B cell (primary cell): Measurements from ENCODE around the gene CFAP251. TPM values are rescaled to one million over a fixed set of nuclear protein-coding genes. Genes with fewer than 3 reads are reported as not detected.

Experiments used
- ATAC-seq: fragments of 200-7000 bp; cut with Tn5 transposase; one replicate; pipeline ENCODE4 v1.10.0; 2021; ENCODE audit warnings: low read depth, mild to moderate bottlenecking, moderate number of reproducible peaks, moderate library complexity
- CTCF ChIA-PET: fragments of 350-600 bp; sonication (Branson Sonifier 250); formaldehyde crosslinking; loops from one replicate; lab custom pipeline; 2021; ENCODE audit warnings: antibody characterized with exemption, inconsistent platforms; lab: Charles Lee
- POLR2A ChIA-PET: fragments of 350-600 bp; sonication (Branson Sonifier 250); formaldehyde crosslinking; loops from one replicate; lab custom pipeline; 2021; ENCODE audit warnings: antibody characterized with exemption; lab: Charles Lee
- DNase-seq: peaks from one replicate; pipeline ENCODE4 v3.0.0; 2013
- H2AFZ ChIP-seq: 2 replicates; pipeline ENCODE4 v1.6.1; 2012; ENCODE audit warnings: mild to moderate bottlenecking, low read depth, low read length; ENCODE audit not compliant: insufficient read depth, poor library complexity, severe bottlenecking
- H3K27ac ChIP-seq, 2 donors: 1 replicate in 1 of 2; 2 replicates in 1 of 2; pipeline ENCODE4 v1.5.1; 2012 to 2013; ENCODE audit warnings: low read length in 2 of 2, mild to moderate bottlenecking in 2 of 2, moderate library complexity in 1 of 2
- H3K27me3 ChIP-seq, 4 experiments: fragments of 200-600 bp in 1 of 4; sonication (generic) in 1 of 4; replicated peaks in 1 of 4; 1 replicate in 2 of 4; 2 replicates in 2 of 4; pipeline versions ENCODE4 v1.6.1 to v1.7.0; 2013 to 2016; ENCODE audit warnings: low read length in 3 of 4, mild to moderate bottlenecking in 2 of 4, mixed read lengths in 1 of 4, moderate library complexity in 1 of 4; ENCODE audit not compliant: insufficient read depth in 4 of 4, control insufficient read depth in 3 of 4; ENCODE audit errors: control extremely low read depth in 1 of 4
- H3K36me3 ChIP-seq, 2 experiments: replicated peaks in 1 of 2; 1 replicate in 1 of 2; 2 replicates in 1 of 2; pipeline versions ENCODE4 v1.6.1 to v1.7.1; 2013; ENCODE audit warnings: low read length in 1 of 2; ENCODE audit not compliant: insufficient read depth in 2 of 2, control insufficient read depth in 1 of 2; ENCODE audit errors: control extremely low read depth in 1 of 2, extremely low read depth in 1 of 2
- H3K4me1 ChIP-seq, 2 donors: fragments of 200-600 bp in 1 of 2; sonication (generic) in 1 of 2; 1 replicate in 1 of 2; 2 replicates in 1 of 2; pipeline versions ENCODE4 v1.5.1 to v1.6.1; 2013 to 2017; ENCODE audit warnings: low read length in 2 of 2; ENCODE audit not compliant: control insufficient read depth in 2 of 2, insufficient read depth in 2 of 2
- H3K4me2 ChIP-seq: replicated peaks from 2 replicates; pipeline ENCODE3; 2012; ENCODE audit warnings: mild to moderate bottlenecking, low read depth, low read length; ENCODE audit not compliant: poor library complexity, severe bottlenecking
- H3K4me3 ChIP-seq, 5 experiments: fragments of 200-600 bp in 1 of 5; sonication (generic) in 1 of 5; 1 replicate in 3 of 5; 2 replicates in 2 of 5; pipeline versions ENCODE4 v1.5.1 to v1.7.0; 2011 to 2016; ENCODE audit warnings: low read length in 4 of 5, mild to moderate bottlenecking in 4 of 5, low read depth in 2 of 5, control low read depth in 1 of 5, moderate library complexity in 1 of 5; ENCODE audit not compliant: insufficient read depth in 1 of 5; ENCODE audit errors: control extremely low read depth in 1 of 5, extremely low read depth in 1 of 5
- H3K79me2 ChIP-seq: fragments of 200-600 bp; sonication (generic); one replicate; pipeline ENCODE4 v1.6.0; 2016; ENCODE audit warnings: low read length; ENCODE audit not compliant: control insufficient read depth, insufficient read depth
- H3K9ac ChIP-seq: fragments of 200-600 bp; sonication (generic); 2 replicates; pipeline ENCODE4 v1.6.1; 2017; ENCODE audit warnings: mild to moderate bottlenecking, low read length, moderate library complexity
- H3K9me3 ChIP-seq, 3 donors: one replicate each; pipeline versions ENCODE4 v1.6.1 to v1.7.1; 2013; ENCODE audit warnings: low read length in 2 of 3; ENCODE audit not compliant: control insufficient read depth in 2 of 3, insufficient read depth in 1 of 3; ENCODE audit errors: control extremely low read depth in 1 of 3
- H4K20me1 ChIP-seq: 2 replicates; pipeline ENCODE4 v1.6.0; 2012; ENCODE audit warnings: mild to moderate bottlenecking, low read length; ENCODE audit not compliant: insufficient read depth, control insufficient read depth, poor library complexity, severe bottlenecking
- H3K27ac Mint-ChIP-seq: one replicate; pipeline ENCODE4 v1.8.0; 2021; ENCODE audit warnings: mixed read lengths
- H3K27me3 Mint-ChIP-seq: one replicate; pipeline ENCODE4 v1.8.0; 2021; ENCODE audit warnings: mixed read lengths
- H3K4me1 Mint-ChIP-seq: one replicate; pipeline ENCODE4 v1.8.0; 2021; ENCODE audit warnings: mixed read lengths
- H3K4me3 Mint-ChIP-seq: one replicate; pipeline ENCODE4 v1.8.0; 2021; ENCODE audit warnings: mixed read lengths
- H3K9me3 Mint-ChIP-seq: one replicate; pipeline ENCODE4 v1.8.0; 2022; ENCODE audit warnings: mixed read lengths; ENCODE audit not compliant: insufficient read depth
- CTCF ChIP-seq: fragments of 200-600 bp; IDR thresholded peaks from one replicate; pipeline ENCODE4 v1.8.0; 2022; ENCODE audit warnings: antibody characterized with exemption, mild to moderate bottlenecking
- EZH2 ChIP-seq: IDR thresholded peaks from 2 replicates; pipeline ENCODE4 v1.6.1; 2012; ENCODE audit warnings: borderline replicate concordance, low read depth, mild to moderate bottlenecking, moderate library complexity, low read length; ENCODE audit not compliant: insufficient read depth, poor library complexity, severe bottlenecking
- WGBS: methylation state at CpG from one replicate; pipeline ENCODE4 v1.1.5; 2013; ENCODE audit warnings: missing lambda C conversion rate; ENCODE audit not compliant: insufficient coverage; 5-methylcytosine and 5-hydroxymethylcytosine counted together
- intact Hi-C: fragments of 100-400 bp; cut with micrococcal nuclease; formaldehyde crosslinking; loops from one replicate; pipeline ENCODE4 v1.10.0; 2022
- polyA plus RNA-seq: library from polyadenylated mRNA; depleted of rRNA; stranded (reverse); fragments of >200 nt; gene quantifications from 2 replicates; pipeline ENCODE4 v1.2.3, GENCODE V29; 2012
- total RNA-seq, 2 donors: library from RNA; stranded (reverse); fragments of 120-200 nt in 1 of 2; gene quantifications; 1 replicate in 1 of 2; 2 replicates in 1 of 2; pipeline versions ENCODE4 v1.2.3 to v1.2.4, GENCODE V29; 2013 to 2022

CFAP251 gene
- total and polyA plus RNA-seq, 2 donors (not counting 1 experiment from before 2014, with no cell fraction given), result 0.22 to 1.6 TPM

GRCh38 chr12:122050706-122051105 lies 132.3 kb downstream of the CFAP251 start:
- peaks cover 0 to 4% of the 10 kb centered on the region in 2 donors for H3K4me1 ChIP-seq
- POLR2A ChIA-PET, result interaction anchor here (0.8 kb wide), 1 partner anchor 71 kb away, joined by 3 read pairs; no protein-coding TSS in a partner anchor
- CTCF ChIA-PET, result interaction anchor here (0.6 to 2.5 kb wide), 5 partner anchors 13 to 140 kb away, joined by 4 to 35 read pairs (median 4); no protein-coding TSS in a partner anchor
- no peaks in the 10 kb centered on the region for H3K9me3 Mint-ChIP-seq
- H3K4me3 Mint-ChIP-seq, result no peak overlapping the region
- no peaks in the 10 kb centered on the region for H3K9me3 ChIP-seq
- H3K9ac ChIP-seq, result no peak overlapping the region
- ATAC-seq (no peak), DNase-seq (no peak)
- WGBS, result 97% methylated on average over 19 of the region's 20 CpGs
- peaks cover 0 to 44% of the 10 kb centered on the region in 2 experiments for H3K36me3 ChIP-seq
- H3K27ac ChIP-seq, result no peak overlapping the region
- H3K4me1 Mint-ChIP-seq, result peaks cover 1% of the 10 kb centered on the region
- intact Hi-C loops, result no loop called here
- H3K27ac Mint-ChIP-seq, result peak overlapping the region; percentile 32
- H3K27me3 ChIP-seq, result no peaks in the 10 kb centered on the region
- TF ChIP-seq CTCF (no peak), EZH2 (no peak)
- H3K4me2 ChIP-seq, result no peak overlapping the region
- H3K79me2 ChIP-seq, result peaks cover 8% of the 10 kb centered on the region
- H2AFZ ChIP-seq, result no peak overlapping the region
- H4K20me1 ChIP-seq, result peaks cover 33% of the 10 kb centered on the region
- no peaks in the 10 kb centered on the region for H3K27me3 Mint-ChIP-seq
- no peak overlapping the region for H3K4me3 ChIP-seq

- Mint-ChIP-seq H3K9me3 (no peaks in the 10 kb centered on the region), H3K27me3 (no peaks in the 10 kb centered on the region), H3K4me1 (peaks cover 1% of the 10 kb centered on the region), H3K27ac (no peak overlapping the region), H3K4me3 (no peak overlapping the region)
- Histone ChIP-seq H3K9me3 (no peaks in the 10 kb centered on the region), H3K9ac (no peak overlapping the region), H3K79me2 (peaks cover 8% of the 10 kb centered on the region), H2AFZ (no peak overlapping the region), H3K27ac (no peak overlapping the region), H4K20me1 (peaks cover 33% of the 10 kb centered on the region), H3K4me3 (no peak overlapping the region), H3K4me2 (no peak overlapping the region), H3K36me3 (peaks cover 0 to 44% of the 10 kb centered on the region in 2 experiments), H3K27me3 (no peaks in the 10 kb centered on the region), H3K4me1 (peaks cover 0 to 4% of the 10 kb centered on the region in 2 donors)
- DNase-seq, result no peak
- no peak for ATAC-seq
- CTCF ChIA-PET, result interaction anchor here (0.6 to 2.5 kb wide), 10 partner anchors 12 to 420 kb away, joined by 3 to 35 read pairs (median 3); no protein-coding TSS in a partner anchor
- POLR2A ChIA-PET, result interaction anchor here (0.8 kb wide), 1 partner anchor 71 kb away, joined by 3 read pairs; no protein-coding TSS in a partner anchor
- WGBS, result 92% methylated on average over 13 of the region's 14 CpGs
- intact Hi-C loops, result no loop called here
- TF ChIP-seq EZH2 (no peak), CTCF (no peak)
These were observed 133.0 kb downstream of the CFAP251 start for GRCh38 chr12:122051231-122051876.
